Putamen (tissue), 1 donor: Measurements from ENCODE around the gene PDE4C.
"Not testable (repeated sequence)": the region's sequence is repeated elsewhere in the genome, so short reads cannot be mapped to it uniquely, and the experiment has no call there.

Experiments
- DNase-seq: peaks from one replicate; pipeline ENCODE4 v3.0.0-alpha.2; 2016; ENCODE audit warnings: low spot score

The PDE4C gene

DNA sequence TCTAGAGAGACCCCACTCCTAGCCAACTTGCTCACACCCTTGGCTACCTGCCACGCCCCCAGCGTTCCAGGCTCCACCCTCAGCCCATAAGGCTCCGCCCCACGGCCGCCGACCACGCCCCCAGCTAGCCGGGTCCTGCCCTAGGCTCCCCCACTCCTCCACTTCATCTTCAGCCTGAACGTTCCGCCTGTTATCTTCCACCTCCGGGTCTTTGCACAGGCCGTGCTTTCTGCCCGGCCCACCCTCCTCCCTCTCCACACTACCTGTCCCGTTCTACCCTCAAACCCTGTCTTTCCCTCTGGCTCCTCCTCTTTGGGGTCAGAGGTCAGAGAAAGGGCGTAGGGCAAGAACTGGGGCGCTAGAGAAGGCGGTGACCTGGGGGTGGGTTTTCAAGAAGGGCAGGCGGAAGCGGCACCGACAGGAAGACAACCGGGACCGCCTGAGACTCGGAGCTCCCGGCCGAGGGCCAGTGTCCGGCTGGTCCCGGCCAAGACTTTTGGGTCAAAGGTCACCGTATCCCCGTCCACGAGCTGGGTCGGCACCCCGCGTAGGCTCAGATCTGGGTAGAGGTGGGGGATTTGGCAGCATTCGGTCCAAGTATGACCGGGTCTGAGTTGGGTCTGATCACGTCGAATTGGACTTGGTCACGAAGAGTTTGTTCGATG is 2.2 kb downstream of the PDE4C start:
- no peak for DNase-seq

DNA sequence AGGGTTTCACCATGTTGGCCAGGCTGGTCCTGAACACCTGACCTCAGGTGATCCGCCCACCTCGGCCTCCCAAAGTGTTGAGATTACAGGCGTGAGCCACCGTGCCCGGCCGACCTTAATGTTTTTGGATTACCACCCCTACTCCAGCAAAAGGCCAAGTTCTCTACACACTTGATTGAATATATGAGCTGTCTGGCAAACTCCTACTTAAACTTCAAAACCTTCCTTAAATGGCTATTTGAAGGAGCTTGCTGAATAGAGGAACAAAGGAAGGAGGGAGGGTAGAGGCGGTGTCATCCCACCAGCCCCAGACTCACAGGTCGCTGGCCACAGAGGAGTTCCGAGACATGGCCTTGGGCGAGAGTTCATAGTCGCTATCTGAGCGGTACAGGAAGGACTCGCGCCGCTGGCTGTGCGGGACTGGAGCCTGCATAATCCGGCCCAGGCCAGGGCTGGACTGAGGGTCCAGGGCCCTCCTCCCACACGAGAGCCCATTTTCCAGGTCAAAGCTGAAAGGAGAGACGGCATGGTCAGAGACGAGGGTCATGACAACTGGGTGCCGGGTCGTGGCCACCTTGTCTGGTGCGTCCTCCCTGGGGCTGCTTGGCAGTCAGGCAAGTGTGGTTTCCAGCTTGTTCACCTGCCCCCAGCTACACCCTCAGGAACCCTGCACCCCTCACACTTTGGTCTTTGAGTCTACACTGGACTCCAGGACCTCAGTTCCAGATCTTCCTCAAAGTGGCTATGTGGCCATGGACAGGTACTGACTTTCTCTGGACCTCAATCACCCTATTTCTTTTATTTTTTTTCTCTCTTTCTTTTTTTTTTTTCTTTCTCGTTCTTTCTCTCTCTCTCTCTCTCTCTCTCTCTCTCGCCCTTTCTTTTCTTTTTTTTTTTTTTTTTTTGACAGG is 4.2 kb downstream of the PDE4C start:
- DNase-seq, result no peak

DNA sequence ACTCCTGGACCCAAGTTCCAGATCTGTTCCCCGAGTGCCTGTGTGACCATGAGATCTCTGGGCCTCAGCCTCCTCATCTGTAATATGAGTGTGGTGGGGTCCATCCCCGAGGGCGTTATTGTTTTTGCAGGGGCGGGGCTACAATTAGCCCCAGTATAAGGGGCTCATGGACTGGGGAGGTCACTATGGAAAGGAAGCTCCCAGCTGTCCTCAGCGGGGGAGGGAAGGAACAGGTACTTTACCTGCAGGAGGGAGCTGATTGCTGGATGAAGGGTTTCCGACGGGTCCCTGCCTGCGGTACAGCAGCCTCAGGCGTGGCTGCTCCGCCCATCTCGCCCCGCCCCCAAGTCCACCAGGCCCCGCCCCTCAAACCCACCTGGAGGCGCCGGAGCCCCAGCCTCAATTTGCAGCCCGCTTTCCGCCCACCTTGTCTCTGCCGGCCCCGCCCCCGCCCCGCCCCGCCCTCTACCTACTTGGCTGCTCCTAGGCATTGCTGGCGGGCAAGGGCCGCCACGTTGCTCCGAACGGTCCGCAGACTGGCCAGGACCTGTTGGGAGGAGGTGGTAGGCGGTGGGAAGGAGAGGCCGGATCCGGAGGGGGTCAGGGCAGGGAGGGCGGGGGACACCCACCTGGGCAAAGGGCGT is 5.5 kb downstream of the PDE4C start:
- DNase-seq, result no peak

DNA sequence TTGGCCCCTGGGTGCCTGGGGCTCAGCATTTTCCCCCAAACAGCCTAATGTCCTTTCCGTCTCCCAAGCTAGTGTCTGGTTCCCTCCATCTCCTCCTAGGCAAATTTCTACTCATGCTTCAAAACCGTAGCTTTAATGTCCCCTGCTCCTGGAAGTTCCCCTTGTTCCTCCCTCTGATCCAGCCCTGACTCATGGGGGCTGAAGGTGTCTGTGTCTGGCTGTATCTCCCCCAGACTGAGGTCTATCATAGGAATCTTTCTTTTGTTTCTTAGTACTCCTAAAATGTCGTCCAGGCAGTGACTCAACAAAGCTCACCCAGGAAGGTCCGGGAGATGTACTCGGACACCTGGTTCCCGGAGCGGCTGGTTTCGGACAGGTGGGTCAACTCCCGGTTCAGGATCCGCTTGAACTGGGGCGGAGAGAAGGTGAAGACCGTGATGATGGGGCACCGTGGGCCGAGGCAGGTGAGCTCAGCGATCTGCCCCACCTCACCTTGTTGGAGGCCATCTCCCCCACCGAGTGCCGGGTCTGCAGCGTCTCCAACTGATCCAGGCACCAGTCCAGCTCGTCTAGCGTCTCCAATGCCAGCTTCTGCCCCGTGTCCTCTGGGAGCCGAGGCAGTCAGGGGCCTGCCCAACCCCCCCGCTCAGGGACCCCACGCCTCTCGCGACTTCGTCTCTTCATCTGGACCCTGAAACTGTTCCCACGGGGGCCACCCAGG is 6.2 kb downstream of the PDE4C start:
- DNase-seq, result no peak

DNA sequence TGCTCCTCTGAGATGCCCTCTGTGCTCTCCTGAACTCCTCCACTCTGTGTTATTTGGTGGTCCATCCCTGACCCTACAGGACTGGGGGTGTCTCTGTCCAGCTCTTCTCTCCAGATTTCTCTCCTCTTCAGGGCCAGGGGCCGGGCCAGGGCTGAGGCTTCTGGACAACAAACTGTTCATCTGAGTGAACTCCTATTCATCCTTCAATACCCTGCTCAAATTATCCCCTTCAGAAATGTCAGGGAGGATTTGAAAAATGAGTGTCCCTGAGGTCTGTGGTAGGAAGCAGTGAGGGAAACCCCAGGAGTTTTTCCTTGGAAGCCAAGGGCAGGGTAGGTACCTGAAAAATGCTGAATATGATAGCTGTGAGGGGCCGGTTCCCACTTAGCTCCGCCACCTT is 7.6 kb downstream of the PDE4C start:
- no peak for DNase-seq

DNA sequence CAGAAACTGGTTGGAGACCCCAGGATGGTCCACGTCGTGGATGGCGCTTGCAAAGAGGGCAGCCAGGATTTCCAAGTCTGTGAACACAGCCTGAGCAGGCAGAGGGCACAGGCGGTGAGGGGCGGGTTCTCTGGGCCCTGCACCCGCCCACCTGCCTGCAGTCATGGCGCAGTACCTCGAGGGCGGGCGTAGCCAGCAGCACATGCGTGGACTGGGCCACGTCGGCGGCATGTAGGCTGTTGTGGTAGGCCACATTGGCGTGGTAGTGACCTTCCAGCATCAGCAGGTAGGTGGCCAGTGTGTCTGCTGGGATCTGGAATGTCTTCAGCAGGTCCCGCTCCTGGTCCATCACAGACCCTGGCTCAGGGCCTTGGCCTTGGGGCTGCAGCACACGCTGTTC is 8.1 kb downstream of the PDE4C start:
- no peak for DNase-seq

DNA sequence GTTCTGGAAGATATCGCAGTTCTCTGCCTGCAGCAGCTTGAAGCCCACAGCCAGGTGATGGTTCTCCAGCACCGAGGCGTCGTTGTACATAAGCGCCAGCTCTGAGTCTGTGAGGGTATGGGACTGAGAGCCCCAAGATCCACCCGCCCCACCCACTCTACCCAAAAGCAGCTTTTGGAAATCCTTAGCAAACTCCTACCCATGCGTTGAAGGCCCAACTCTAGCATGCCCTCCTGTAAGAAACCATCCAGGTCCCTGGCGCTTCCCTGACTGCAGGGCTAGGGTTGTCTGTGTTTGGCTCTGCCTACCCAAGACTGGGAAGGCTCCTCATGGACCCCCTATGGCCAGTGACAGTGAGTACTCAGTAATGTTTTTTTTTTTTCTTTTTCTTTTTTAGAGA is 9.4 kb downstream of the PDE4C start:
- no peak for DNase-seq

DNA sequence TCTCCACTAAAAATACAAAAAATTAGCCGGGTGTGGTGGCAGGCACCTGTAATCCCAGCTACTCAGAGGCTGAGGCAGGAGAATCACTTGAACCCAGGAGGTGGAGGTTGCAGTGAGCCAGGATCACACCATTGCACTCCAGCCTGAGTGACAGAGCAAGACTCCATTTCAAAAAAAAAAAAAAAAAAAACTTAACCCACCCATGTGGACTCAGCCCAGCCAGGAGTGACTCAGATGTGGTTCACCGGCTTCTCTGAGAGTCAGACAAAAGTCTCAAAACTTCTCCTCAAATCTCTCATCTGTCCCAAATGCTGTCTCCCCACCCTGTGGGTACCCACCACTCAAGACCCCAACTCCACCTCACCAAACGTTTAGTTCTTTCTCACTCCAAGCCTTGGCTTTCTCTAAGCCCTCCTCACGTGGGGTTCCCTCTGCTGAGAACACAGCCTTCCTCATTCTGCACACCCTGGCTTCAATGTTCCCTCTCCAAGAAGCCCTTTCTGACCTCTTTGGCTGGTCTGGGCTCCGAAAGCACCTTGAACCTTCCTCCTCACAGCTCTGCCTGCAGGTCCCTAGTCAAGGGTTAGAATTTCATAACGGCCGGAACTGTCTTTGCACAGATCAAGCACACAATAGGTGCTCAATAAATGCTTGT is 11.3 kb downstream of the PDE4C start:
- no peak for DNase-seq

DNA sequence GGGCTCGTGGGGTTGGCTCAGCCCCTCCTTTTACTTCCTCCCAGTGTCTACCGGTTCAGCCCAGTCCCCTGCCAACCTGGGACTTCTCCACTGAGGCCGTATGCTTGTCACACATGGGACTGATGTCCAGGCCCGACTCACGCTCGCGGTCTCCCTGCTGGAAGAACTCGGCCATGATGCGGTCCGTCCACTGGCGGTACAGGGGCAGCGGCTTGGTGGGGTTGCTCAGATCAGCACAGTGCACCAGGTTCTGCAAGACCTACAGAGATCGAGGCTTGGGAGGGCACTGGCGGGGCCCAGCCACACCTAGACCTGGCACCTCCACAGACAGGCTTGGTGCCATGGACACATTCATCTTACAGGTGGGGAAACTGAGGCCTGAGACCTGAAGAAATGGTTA is 14.6 kb downstream of the PDE4C start:
- no peak for DNase-seq

DNA sequence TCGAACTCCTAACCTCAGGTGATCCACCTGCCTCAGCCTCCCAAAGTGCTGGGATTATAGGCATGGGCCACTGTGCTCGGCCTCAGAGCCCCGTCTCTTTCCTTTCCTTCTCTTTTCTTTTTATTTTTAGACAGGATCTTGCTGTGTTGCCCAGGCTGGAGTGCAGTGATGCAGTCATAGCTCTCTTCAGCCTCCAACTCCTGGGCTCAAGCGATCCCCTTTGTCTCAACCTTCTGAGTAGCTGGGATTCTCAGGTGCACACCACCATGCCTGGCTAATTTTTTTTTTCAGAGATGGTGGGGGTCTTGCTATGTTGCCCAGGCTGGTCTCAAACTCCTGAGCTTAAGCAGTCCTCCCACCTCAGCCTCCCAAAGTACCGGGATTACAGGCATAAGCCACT is 16.3 kb downstream of the PDE4C start:
- not testable (repeated sequence) for DNase-seq

DNA sequence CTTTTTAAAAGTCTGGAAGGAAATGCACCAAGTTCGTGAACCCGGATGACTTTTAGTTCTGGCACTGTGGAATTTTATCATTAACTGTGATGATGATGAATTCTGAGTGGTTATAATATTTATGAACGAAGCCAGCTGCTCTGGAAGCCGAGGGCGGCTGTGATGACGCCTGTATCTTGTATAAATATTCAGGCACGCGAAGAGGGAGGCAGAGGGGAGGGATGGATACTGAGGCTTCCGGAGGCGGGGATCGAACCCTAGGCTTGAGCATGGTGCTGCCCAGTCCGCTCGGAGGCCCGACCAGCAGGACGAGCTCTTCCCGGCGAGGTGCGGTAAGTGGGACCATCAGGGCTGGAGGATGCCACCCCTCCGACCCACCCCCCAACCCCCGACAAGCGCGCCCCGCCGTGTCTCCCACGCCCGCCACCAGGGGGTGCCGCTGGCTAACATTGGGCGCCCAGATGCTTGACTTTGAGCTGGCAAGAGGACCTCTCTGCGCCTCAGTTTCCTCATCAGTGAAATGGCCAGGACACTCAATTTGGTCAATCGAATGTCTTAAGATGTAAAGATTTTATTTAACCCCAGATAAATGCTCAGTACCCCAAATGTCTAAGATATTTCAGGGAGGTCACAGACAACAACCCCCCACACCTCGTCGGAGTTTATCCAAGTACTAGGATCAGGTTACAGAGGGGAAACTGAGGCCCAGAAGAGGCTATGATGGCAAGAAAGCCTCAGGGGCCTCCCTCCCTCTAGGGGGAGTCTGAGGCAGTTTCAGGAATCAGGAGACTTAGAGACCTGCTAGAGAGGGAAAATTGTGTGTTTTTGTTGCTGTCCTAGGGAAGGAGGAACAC is 17.9 kb downstream of the PDE4C start:
- DNase-seq, result no peak

DNA sequence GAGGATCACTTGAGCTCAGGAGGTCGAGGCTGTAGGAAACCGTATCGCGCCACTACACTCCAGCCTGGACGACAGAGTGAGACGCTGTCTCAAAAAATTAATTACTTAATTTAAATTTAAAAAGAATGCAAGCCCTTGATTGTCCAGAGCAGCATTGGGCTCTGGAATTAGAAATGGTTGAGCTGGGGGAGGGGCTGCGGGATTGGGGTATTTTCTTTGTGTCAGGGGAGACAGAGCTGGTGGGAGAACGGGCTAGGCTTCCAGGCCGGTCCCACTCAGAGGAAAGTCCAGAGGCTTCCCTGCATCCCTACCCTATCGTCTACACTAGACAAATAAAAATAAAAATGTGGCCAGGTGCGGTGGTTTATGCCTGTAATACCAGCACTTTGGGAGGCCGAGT is 20.2 kb downstream of the PDE4C start:
- DNase-seq, result no peak

DNA sequence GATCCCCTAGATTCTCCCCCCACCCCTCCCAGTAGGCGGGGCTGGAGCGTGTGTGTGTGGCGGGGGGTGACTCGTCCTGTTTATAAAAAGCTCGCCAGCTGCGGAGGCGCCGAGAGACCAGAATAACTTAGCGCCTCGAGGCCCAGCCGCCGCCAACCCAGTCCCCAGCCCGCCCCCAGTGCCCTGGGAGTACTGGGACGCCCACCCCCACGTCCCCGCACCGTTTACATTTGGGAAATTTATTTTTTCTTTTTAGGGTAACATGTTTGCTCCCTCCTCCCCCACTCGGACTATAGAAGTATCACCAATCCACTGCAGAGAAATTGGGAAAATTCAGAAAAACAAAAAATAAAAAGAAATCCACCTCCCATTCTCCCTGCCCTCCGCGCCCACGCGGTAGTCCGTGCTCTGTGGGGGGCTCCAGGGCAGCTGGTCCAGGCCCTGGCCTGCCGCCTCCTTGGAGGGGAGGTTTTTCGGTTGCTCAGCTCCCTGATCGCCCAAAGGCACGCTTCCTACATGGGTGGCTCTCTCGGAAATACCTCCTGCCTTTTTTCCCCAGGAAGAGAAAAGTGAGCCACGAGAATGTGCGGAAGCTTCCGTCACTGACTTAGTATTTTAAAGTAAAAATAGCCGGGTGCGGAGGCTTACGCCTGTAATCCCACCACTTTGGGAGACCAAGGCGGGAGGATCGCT is 20.9 kb downstream of the PDE4C start:
- peak; percentile 58 for DNase-seq

DNA sequence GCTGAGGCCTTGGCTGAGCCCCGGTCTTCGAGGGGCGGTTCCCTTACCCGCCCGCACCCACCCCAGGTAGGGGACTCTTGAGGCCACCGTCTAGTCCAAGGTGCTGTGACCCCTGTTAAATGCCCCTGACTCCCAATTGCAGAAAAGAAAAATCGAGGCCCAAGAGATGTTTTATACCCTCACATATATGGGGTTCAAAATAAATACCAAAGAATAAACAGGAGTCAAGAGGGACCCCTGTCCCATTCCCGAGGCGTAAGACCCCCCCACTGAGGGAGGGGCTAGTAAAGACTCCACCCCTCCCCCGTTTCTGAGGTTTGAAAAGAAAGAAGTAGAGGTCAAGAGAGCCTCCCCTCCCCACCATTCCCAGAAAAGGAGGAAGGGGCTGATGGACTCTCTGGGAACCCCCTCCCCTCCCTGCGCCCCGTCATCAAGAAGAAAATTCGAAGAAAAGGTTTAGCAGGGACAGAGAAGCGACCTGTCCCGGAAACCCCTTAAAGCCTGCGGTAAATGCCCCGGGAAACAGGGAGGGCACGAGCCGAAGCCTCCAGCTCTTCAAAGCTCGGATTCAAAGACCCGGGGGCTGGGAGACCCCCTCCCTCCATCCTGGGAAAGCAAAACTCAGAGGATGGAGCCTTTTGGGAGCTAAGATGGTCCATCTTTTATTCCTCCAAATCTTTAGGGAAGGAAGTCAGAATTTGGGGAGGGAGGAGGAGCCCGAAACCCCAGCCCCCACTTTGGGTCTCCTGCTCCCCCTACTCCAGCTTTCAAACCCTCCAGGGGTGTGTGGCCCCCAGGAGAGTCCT is 21.6 kb downstream of the PDE4C start:
- DNase-seq, result no peak

DNA sequence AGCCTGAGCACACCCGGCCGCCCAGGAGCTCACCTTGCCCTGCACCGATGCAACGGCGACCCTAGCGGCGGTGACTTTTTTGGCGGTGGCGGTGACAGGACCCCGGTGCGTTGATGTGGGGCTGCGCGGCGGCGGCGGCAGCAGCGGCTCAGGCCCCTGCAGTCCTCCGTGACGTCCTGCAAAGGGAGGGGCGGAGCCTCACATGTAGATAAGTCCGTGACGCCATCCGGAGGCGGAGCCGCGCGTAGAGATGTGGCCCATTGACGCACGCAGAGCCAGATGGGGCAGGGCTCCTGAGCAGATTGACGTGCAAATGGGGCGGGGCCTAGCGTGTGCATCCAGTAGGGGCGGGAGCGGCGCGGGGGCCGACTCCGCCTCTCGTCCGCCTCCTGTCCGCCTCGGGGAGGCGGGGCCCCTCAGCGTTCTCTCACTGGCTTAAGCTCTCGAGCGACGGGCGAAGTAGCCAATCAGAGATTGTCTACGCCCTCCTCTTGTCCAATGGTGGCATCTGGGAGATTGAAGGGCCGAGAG is 22.3 kb downstream of the PDE4C start, which contains the start of gene RAB3A:
Gene RAB3A (minus strand): TSS at position 180 of the 531 bp plus-strand sequence. CDS start 1,302 bp downstream, outside the sequence.
- peak; percentile 100 for DNase-seq

DNA sequence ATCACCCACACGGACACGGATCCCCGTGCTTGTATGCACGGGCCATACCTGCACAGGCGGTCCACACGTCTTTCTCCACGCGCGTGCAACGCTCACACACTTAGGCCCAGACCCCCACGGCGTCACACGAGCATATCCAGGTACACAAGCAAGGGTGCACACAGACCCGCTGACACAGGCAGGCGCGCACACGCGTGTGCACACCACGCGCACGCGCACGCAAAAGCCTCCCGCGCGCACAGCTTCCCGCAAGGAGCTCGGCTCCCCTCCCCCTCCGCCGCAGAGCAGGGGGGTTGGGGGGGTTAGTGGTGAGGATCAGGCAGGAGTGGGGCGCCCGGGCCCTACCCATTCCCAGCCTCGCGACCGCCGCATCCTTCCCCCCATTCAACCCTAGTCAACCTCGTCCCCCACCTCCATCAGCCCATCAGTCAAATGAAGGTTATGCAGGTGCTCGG is 22.8 kb downstream of the PDE4C start:
- peak; percentile 70 for DNase-seq

DNA sequence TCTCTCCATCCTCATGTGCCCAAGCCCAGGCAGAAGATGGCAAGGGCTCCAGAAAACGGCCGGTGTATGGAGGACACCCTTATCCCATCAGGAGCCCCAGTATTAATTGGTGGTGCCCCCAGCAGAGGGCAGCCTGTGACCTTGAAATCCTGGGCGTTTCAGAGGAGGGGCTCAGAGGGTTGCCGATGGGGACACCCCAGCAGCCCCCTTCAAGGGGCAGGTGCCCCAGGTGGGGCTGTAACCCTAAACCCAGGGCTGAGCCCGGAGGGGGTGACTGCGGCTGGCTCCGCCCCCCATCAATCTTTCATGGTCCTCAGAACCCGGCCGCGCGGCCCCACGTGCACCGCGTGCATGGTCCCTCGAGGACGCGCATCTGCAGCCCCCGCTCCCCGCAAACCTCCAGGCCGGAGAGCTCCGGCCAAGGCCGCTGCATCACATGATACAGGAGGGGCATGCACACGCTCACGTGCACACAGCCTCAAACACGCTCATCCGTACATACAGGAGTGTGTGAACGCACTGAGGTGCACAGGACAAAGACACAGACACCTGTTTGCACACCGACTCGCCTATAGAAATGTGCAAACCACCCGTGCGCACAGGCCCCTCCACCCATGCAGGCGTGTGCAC is 23.3 kb downstream of the PDE4C start:
- no peak for DNase-seq

DNA sequence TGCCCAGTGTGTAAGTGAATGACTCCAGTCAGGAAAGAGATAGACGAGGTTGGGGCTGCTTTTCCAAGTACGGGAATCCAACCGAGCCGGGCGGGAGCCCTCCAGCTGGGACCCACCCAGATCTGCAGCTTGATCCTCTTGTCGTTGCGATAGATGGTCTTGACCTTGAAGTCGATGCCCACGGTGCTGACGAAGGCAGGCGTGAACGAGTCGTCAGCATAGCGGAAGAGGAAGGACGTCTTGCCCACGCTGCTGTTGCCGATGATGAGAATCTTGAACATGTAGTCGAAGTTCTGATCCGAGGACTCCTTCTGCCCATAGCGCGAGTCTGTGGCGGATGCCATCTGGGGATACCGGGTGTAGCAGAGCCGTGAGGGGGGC is 23.9 kb downstream of the PDE4C start:
- DNase-seq, result no peak
